Measurements from ENCODE around the gene AADAC.
"Not testable (repeated sequence)": the region's sequence is repeated elsewhere in the genome, so short reads cannot be mapped to it uniquely, and the experiment has no call there.

AADAC gene

DNA sequence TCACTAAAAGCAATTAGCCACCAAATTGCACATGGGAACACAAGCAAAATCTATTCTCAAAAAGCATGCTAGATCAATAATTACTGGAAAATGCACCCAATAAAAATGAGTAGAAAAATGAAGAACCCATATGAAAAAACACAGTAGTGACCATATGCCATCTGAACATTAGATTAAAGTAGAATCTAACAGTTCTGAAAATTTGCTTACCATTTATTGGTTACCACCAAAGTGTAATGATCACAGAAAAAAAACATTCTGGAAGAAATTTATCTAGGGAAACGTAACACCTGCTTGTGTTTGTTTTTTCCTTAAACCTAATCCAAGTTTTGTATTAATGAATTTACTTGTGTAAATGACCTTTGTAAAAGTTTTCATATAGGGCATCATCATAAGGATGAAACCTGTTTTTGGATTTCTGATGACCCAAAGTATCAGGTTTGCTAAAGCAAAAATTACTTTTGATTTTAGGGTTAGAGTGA, 37.6 kb upstream of the AADAC start:
- no peaks in the 10 kb centered on the region for H3K4me1 ChIP-seq (ENCODE audit: control insufficient read depth, low read depth, low read length)
- no peaks in the 10 kb centered on the region for H3K36me3 ChIP-seq (ENCODE audit: control insufficient read depth, low read depth, low read length)
- H3K27me3 ChIP-seq (ENCODE audit: control insufficient read depth, insufficient read depth, low read length), result no peaks in the 10 kb centered on the region
- H3K4me3 ChIP-seq (ENCODE audit: low read length), result no peak overlapping the region
- no peak overlapping the region for H3K27ac ChIP-seq (ENCODE audit: low read length)
- no peaks in the 10 kb centered on the region for H3K9me3 ChIP-seq (ENCODE audit: control insufficient read depth, low read depth, low read length)
- H3K9ac ChIP-seq (ENCODE audit: low read length), result no peak overlapping the region

DNA sequence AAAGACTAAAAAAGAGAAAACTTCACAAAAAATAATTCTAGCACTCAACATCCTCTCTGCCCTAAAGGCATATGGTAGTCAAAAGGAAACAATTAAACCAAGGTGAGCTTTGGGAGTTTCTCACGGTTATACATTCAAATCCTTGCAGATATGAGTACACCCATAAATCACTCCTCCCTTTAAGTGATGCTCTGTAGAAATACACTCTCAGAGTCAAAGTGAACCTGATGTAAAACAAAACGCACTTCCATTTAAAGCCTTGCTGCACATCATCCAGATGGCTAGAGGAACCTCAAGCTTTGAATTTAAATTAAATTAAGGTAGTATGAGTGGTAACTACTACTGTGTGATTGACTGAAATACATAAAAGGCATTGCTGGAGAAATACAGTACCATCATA, 36.0 kb upstream of the AADAC start:
- Histone ChIP-seq H3K27ac (ENCODE audit: low read length) (no peak overlapping the region), H3K27me3 (ENCODE audit: control insufficient read depth, insufficient read depth, low read length) (no peaks in the 10 kb centered on the region), H3K9me3 (ENCODE audit: control insufficient read depth, low read depth, low read length) (no peaks in the 10 kb centered on the region), H3K9ac (ENCODE audit: low read length) (no peak overlapping the region), H3K4me1 (ENCODE audit: control insufficient read depth, low read depth, low read length) (no peaks in the 10 kb centered on the region), H3K4me3 (ENCODE audit: low read length) (no peak overlapping the region), H3K36me3 (ENCODE audit: control insufficient read depth, low read depth, low read length) (no peaks in the 10 kb centered on the region)

DNA sequence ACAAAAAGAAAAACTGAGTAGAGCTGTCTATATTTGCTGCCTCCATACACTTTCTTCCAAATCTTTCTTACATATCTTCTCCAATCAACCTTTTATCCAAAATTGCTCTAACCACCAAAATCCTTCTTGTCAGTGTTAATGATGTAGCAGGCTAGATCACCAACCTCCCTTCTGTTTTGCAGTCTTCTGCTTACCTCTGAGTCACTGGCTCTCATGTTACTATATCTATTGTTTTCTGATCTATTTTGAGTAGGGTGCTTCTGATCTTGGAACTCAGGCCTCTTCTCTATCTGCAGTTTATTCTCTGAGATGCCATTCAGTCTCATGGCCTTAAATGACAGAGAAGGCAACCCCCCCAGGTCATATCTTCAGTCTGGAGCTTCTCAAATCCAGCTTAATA, 26.3 kb upstream of the AADAC start:
- Histone ChIP-seq H3K9ac (ENCODE audit: low read length) (no peak overlapping the region), H3K4me3 (ENCODE audit: low read length) (no peak overlapping the region)

GRCh38 chr3:151788401-151788800, 25.5 kb upstream of the AADAC start:
- Histone ChIP-seq H3K4me1 (ENCODE audit: control insufficient read depth, low read depth, low read length) (no peaks in the 10 kb centered on the region), H3K9ac (ENCODE audit: low read length) (no peak overlapping the region), H3K9me3 (ENCODE audit: control insufficient read depth, low read depth, low read length) (no peaks in the 10 kb centered on the region), H3K36me3 (ENCODE audit: control insufficient read depth, low read depth, low read length) (no peaks in the 10 kb centered on the region), H3K27ac (ENCODE audit: low read length) (no peak overlapping the region), H3K4me3 (ENCODE audit: low read length) (no peak overlapping the region), H3K27me3 (ENCODE audit: control insufficient read depth, insufficient read depth, low read length) (no peaks in the 10 kb centered on the region)

More for the DNA sequence above, 26.3 kb upstream of the AADAC start:
- no peaks in the 10 kb centered on the region for H3K27me3 ChIP-seq (ENCODE audit: control insufficient read depth, insufficient read depth, low read length)
- H3K4me1 ChIP-seq (ENCODE audit: control insufficient read depth, low read depth, low read length), result no peaks in the 10 kb centered on the region
- H3K9me3 ChIP-seq (ENCODE audit: control insufficient read depth, low read depth, low read length), result no peaks in the 10 kb centered on the region
- no peaks in the 10 kb centered on the region for H3K36me3 ChIP-seq (ENCODE audit: control insufficient read depth, low read depth, low read length)
- H3K27ac ChIP-seq (ENCODE audit: low read length), result no peak overlapping the region

- Histone ChIP-seq H3K4me3 (ENCODE audit: low read length) (no peak overlapping the region), H3K9me3 (ENCODE audit: control insufficient read depth, low read depth, low read length) (no peaks in the 10 kb centered on the region), H3K27ac (ENCODE audit: low read length) (no peak overlapping the region), H3K27me3 (ENCODE audit: control insufficient read depth, insufficient read depth, low read length) (no peaks in the 10 kb centered on the region), H3K4me1 (ENCODE audit: control insufficient read depth, low read depth, low read length) (no peaks in the 10 kb centered on the region), H3K36me3 (ENCODE audit: control insufficient read depth, low read depth, low read length) (no peaks in the 10 kb centered on the region), H3K9ac (ENCODE audit: low read length) (no peak overlapping the region)
Measured at GRCh38 chr3:151789853-151790463, 24.0 kb upstream of the AADAC start.

DNA sequence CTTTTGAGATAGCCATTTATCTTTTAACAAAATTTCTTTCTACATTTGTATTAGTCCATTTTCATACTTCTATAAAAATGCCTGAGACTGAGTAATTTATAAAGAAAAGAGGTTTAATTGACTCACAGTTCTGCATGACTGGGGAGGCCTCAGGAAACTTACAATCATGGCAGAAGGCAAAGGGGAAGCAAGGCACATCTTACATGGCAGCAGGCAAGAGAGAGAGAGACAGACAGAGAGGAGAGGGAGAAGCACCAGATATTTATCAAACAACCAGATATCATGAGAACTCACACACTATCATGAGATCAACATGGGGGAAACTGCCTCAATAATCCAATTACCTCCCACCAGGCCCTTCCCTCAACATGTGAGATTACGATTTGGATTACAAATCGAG, 23.2 kb upstream of the AADAC start:
- not testable (repeated sequence) for H3K9ac ChIP-seq (ENCODE audit: low read length); H3K4me3 ChIP-seq (ENCODE audit: low read length); H3K9me3 ChIP-seq (ENCODE audit: control insufficient read depth, low read depth, low read length); H3K4me1 ChIP-seq (ENCODE audit: control insufficient read depth, low read depth, low read length); H3K27me3 ChIP-seq (ENCODE audit: control insufficient read depth, insufficient read depth, low read length); H3K27ac ChIP-seq (ENCODE audit: low read length); H3K36me3 ChIP-seq (ENCODE audit: control insufficient read depth, low read depth, low read length)

GRCh38 chr3:151792411-151792810, 21.5 kb upstream of the AADAC start:
- Histone ChIP-seq H3K9me3 (ENCODE audit: control insufficient read depth, low read depth, low read length) (no peaks in the 10 kb centered on the region), H3K27me3 (ENCODE audit: control insufficient read depth, insufficient read depth, low read length) (no peaks in the 10 kb centered on the region), H3K9ac (ENCODE audit: low read length) (no peak overlapping the region), H3K4me1 (ENCODE audit: control insufficient read depth, low read depth, low read length) (no peaks in the 10 kb centered on the region), H3K27ac (ENCODE audit: low read length) (no peak overlapping the region), H3K4me3 (ENCODE audit: low read length) (no peak overlapping the region), H3K36me3 (ENCODE audit: control insufficient read depth, low read depth, low read length) (no peaks in the 10 kb centered on the region)

GRCh38 chr3:151793636-151794035, 20.3 kb upstream of the AADAC start:
- Histone ChIP-seq H3K36me3 (ENCODE audit: control insufficient read depth, low read depth, low read length) (no peaks in the 10 kb centered on the region), H3K4me1 (ENCODE audit: control insufficient read depth, low read depth, low read length) (no peaks in the 10 kb centered on the region), H3K27me3 (ENCODE audit: control insufficient read depth, insufficient read depth, low read length) (no peaks in the 10 kb centered on the region), H3K9me3 (ENCODE audit: control insufficient read depth, low read depth, low read length) (no peaks in the 10 kb centered on the region), H3K4me3 (ENCODE audit: low read length) (no peak overlapping the region), H3K27ac (ENCODE audit: low read length) (no peak overlapping the region), H3K9ac (ENCODE audit: low read length) (no peak overlapping the region)

DNA sequence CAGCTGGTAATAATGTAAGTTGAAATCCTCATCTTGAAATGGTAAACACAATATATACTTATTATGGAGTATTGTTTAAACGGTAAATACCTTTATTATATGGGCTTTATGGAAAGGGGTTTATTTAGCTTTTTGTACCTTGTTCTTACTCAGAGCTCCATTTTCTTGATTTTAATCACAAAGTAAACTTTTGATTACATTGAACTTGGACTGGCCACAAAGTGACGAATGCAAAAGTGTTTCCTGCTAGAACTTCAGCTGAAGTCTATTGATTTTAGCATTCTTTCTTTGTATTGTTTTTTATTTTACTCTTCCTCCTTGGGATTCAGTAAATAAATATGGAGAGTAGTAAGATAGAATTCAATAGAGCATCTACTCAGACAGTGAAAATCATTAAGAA, 19.8 kb upstream of the AADAC start:
- no peaks in the 10 kb centered on the region for H3K36me3 ChIP-seq (ENCODE audit: control insufficient read depth, low read depth, low read length)
- no peaks in the 10 kb centered on the region for H3K4me1 ChIP-seq (ENCODE audit: control insufficient read depth, low read depth, low read length)
- H3K27me3 ChIP-seq (ENCODE audit: control insufficient read depth, insufficient read depth, low read length), result no peaks in the 10 kb centered on the region
- no peak overlapping the region for H3K9ac ChIP-seq (ENCODE audit: low read length)
- H3K27ac ChIP-seq (ENCODE audit: low read length), result no peak overlapping the region
- no peak overlapping the region for H3K4me3 ChIP-seq (ENCODE audit: low read length)
- no peaks in the 10 kb centered on the region for H3K9me3 ChIP-seq (ENCODE audit: control insufficient read depth, low read depth, low read length)

DNA sequence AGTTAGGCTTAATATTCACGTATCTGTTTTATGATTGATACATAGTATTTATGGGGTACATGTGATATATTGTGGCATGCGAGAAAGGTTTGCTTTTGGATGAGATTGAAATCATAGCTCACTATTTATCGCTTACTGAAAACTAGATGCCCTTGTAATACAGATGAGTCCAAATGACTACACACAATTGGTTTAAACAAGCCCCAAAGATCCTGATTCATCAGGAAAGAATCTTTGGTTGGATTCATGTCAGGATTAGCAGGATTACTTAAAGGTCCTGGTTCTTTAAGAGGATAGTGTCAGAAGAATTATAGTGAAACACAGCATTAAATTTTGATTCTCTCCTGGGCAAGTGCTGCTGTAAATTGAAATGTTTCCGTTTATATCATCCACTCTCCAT, 18.6 kb upstream of the AADAC start:
- no peak overlapping the region for H3K27ac ChIP-seq (ENCODE audit: low read length)

GRCh38 chr3:151796105-151796680, 17.7 kb upstream of the AADAC start:
- Histone ChIP-seq H3K27me3 (ENCODE audit: control insufficient read depth, insufficient read depth, low read length) (no peaks in the 10 kb centered on the region), H3K9ac (ENCODE audit: low read length) (no peak overlapping the region), H3K36me3 (ENCODE audit: control insufficient read depth, low read depth, low read length) (no peaks in the 10 kb centered on the region), H3K4me3 (ENCODE audit: low read length) (no peak overlapping the region), H3K4me1 (ENCODE audit: control insufficient read depth, low read depth, low read length) (no peaks in the 10 kb centered on the region), H3K9me3 (ENCODE audit: control insufficient read depth, low read depth, low read length) (no peaks in the 10 kb centered on the region), H3K27ac (ENCODE audit: low read length) (no peak overlapping the region)

More for the DNA sequence above, 18.6 kb upstream of the AADAC start:
- H3K9me3 ChIP-seq (ENCODE audit: control insufficient read depth, low read depth, low read length), result no peaks in the 10 kb centered on the region
- no peak overlapping the region for H3K4me3 ChIP-seq (ENCODE audit: low read length)
- H3K9ac ChIP-seq (ENCODE audit: low read length), result no peak overlapping the region
- no peaks in the 10 kb centered on the region for H3K4me1 ChIP-seq (ENCODE audit: control insufficient read depth, low read depth, low read length)
- H3K36me3 ChIP-seq (ENCODE audit: control insufficient read depth, low read depth, low read length), result no peaks in the 10 kb centered on the region
- no peaks in the 10 kb centered on the region for H3K27me3 ChIP-seq (ENCODE audit: control insufficient read depth, insufficient read depth, low read length)

GRCh38 chr3:151798466-151798865, 15.4 kb upstream of the AADAC start:
- no peak overlapping the region for H3K9ac ChIP-seq (ENCODE audit: low read length)
- no peaks in the 10 kb centered on the region for H3K4me1 ChIP-seq (ENCODE audit: control insufficient read depth, low read depth, low read length)
- H3K36me3 ChIP-seq (ENCODE audit: control insufficient read depth, low read depth, low read length), result no peaks in the 10 kb centered on the region
- no peaks in the 10 kb centered on the region for H3K9me3 ChIP-seq (ENCODE audit: control insufficient read depth, low read depth, low read length)
- H3K27me3 ChIP-seq (ENCODE audit: control insufficient read depth, insufficient read depth, low read length), result no peaks in the 10 kb centered on the region
- H3K4me3 ChIP-seq (ENCODE audit: low read length), result no peak overlapping the region
- H3K27ac ChIP-seq (ENCODE audit: low read length), result no peak overlapping the region

Measured in iPS-18a (cell line).